Glutamatergic neuron (in vitro differentiated cells): ENCODE results near the gene TLR4. TPM values are rescaled to one million over a fixed set of nuclear protein-coding genes. Genes with fewer than 3 reads are reported as not detected.

Source experiments
- DNase-seq: peaks from one replicate; pipeline ENCODE4 v3.0.0; 2022
- H3K27ac Mint-ChIP-seq: one replicate; pipeline ENCODE4 v1.8.0; 2020; ENCODE audit warnings: mild to moderate bottlenecking, mixed read lengths, inconsistent platforms; ENCODE audit not compliant: unreplicated experiment
- H3K27me3 Mint-ChIP-seq: one replicate; pipeline ENCODE4 v1.8.0; 2020; ENCODE audit warnings: mild to moderate bottlenecking, moderate library complexity, mixed read lengths, inconsistent platforms; ENCODE audit not compliant: unreplicated experiment
- H3K36me3 Mint-ChIP-seq: one replicate; pipeline ENCODE4 v1.8.0; 2020; ENCODE audit warnings: mild to moderate bottlenecking, mixed read lengths, inconsistent platforms; ENCODE audit not compliant: unreplicated experiment
- H3K4me1 Mint-ChIP-seq: one replicate; pipeline ENCODE4 v1.8.0; 2020; ENCODE audit warnings: mild to moderate bottlenecking, low read depth, mixed read lengths, inconsistent platforms; ENCODE audit not compliant: unreplicated experiment
- H3K4me3 Mint-ChIP-seq: one replicate; pipeline ENCODE4 v1.8.0; 2020; ENCODE audit warnings: mild to moderate bottlenecking, mixed read lengths, inconsistent platforms; ENCODE audit not compliant: unreplicated experiment
- H3K9me3 Mint-ChIP-seq: one replicate; pipeline ENCODE4 v1.8.0; 2020; ENCODE audit warnings: mild to moderate bottlenecking, moderate library complexity, mixed read lengths, inconsistent platforms; ENCODE audit not compliant: unreplicated experiment
- CTCF ChIP-seq: fragments of 200-600 bp; sonication (generic); IDR thresholded peaks from one replicate; pipeline ENCODE4 v1.5.0; 2021; ENCODE audit not compliant: partially characterized antibody, unreplicated experiment
- total RNA-seq: library from RNA; stranded (reverse); fragmentation: NEBNext Ultra II Directional; extraction: Animal tissue kit (Norgen Biotek cat#: 25700); gene quantifications from one replicate; pipeline ENCODE4 v1.2.1, GENCODE V29; 2021; ENCODE audit not compliant: unreplicated experiment

TLR4 gene
- total RNA-seq, 1 donor from 2014 or later: not detected

- H3K4me1 Mint-ChIP-seq: no peaks in the 10 kb centered on the region
- no peak for TF ChIP-seq CTCF
- no peak for DNase-seq
- H3K9me3 Mint-ChIP-seq: no peaks in the 10 kb centered on the region
- H3K27ac Mint-ChIP-seq: no peak overlapping the region
- H3K36me3 Mint-ChIP-seq: no peaks in the 10 kb centered on the region
- no peaks in the 10 kb centered on the region for H3K27me3 Mint-ChIP-seq
- H3K4me3 Mint-ChIP-seq: no peak overlapping the region
These were observed 13.9 kb downstream of the TLR4 start for GRCh38 chr9:117718085-117718484.

GRCh38 chr9:117718701-117719100 lies 14.5 kb downstream of the TLR4 start:
- no peak for TF ChIP-seq CTCF
- Mint-ChIP-seq H3K36me3 (no peaks in the 10 kb centered on the region), H3K4me1 (no peaks in the 10 kb centered on the region), H3K9me3 (no peaks in the 10 kb centered on the region), H3K27me3 (no peaks in the 10 kb centered on the region), H3K4me3 (no peak overlapping the region), H3K27ac (no peak overlapping the region)
- no peak for DNase-seq

DNA sequence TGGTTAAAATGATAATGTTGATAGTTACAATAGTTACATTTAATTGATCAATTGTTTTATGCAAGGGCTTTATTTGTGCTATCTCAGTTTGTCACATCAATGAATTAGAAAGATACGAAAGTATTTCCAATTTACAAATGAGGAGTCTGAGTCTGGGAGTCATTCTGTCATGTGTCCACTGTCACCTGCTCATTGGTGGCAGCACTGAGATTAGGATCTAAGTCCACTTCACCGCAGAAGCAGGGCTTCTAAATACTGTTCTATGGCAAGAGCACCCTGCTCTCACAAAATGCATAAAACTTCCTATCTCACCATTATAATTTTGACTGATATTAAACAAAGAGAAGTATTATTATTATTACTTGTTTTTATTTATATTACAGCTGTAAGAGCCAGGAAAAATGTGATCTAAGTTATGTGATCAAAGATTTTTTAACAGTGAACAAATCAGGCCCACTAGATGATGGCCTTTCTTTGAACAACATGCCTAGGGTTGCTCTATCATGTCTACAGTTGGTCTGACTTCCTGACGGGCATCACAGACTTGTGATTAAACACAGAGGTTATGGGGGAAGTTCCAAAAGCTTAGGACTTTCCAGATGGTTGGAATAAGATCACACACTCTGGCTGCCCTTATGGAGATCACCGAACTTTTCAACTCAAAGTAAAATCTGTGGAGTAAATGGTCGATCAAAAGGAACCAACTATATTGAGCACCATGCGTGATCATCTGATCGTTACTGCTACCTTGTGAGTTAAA lies 15.1 kb downstream of the TLR4 start:
- Mint-ChIP-seq H3K4me1 (no peaks in the 10 kb centered on the region), H3K4me3 (no peak overlapping the region), H3K27me3 (no peaks in the 10 kb centered on the region), H3K36me3 (no peaks in the 10 kb centered on the region), H3K27ac (no peak overlapping the region), H3K9me3 (no peaks in the 10 kb centered on the region)
- no peak for TF ChIP-seq CTCF
- no peak for DNase-seq

DNA sequence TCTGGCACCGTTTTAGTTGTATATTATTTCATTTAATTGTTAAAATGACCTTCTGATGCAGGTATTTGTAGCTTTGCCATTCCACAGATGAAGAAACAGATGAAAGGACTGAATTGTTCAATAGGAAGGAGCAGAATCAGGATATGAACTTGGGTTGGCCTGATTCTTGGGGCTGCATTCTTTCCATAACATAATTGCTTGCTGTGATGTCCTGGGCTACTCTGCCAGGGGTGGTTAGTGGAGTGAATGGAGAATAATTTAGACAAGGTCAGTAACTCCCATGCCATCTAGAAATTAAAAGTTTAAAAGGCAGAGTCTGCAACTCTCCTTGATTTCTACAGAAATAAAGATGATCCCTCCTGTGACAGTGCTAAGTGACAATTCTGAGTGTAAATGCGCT lies 15.9 kb downstream of the TLR4 start:
- no peak overlapping the region for H3K27ac Mint-ChIP-seq
- no peak for DNase-seq
- no peaks in the 10 kb centered on the region for H3K36me3 Mint-ChIP-seq
- no peak for TF ChIP-seq CTCF
- no peaks in the 10 kb centered on the region for H3K9me3 Mint-ChIP-seq
- H3K4me1 Mint-ChIP-seq: no peaks in the 10 kb centered on the region
- H3K4me3 Mint-ChIP-seq: no peak overlapping the region
- no peaks in the 10 kb centered on the region for H3K27me3 Mint-ChIP-seq

DNA sequence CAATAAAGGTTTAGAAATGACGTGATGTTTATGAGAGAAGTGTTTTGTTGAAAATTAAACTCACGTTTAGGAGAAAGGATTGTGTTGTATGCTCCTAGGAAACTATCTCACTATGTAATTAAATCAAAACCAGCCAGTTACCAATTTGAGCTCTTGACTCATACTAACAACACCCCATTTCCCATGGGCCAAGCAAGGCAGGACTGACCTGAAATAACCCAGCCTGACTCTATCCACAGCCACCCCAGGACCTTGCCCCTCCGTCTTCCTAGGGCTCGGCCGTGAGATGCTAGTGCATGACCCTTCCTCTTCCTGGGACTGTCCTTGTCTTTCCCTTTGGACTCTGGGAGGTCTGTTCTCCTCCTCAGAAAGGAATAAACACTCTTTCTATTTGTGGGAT lies 16.4 kb downstream of the TLR4 start:
- Mint-ChIP-seq H3K27me3 (no peaks in the 10 kb centered on the region), H3K9me3 (no peaks in the 10 kb centered on the region), H3K4me3 (no peak overlapping the region), H3K4me1 (no peaks in the 10 kb centered on the region), H3K27ac (no peak overlapping the region), H3K36me3 (no peaks in the 10 kb centered on the region)
- TF ChIP-seq CTCF: no peak
- DNase-seq: no peak
